GM19193 (cell line): ENCODE data around the gene POLR2E.

Experiments
- POLR2A ChIP-seq: IDR thresholded peaks from 4 replicates; pipeline ENCODE4 v1.6.1; 2011; ENCODE audit not compliant: insufficient read depth, insufficient read length; ENCODE audit errors: extremely low read depth

The POLR2E gene

DNA sequence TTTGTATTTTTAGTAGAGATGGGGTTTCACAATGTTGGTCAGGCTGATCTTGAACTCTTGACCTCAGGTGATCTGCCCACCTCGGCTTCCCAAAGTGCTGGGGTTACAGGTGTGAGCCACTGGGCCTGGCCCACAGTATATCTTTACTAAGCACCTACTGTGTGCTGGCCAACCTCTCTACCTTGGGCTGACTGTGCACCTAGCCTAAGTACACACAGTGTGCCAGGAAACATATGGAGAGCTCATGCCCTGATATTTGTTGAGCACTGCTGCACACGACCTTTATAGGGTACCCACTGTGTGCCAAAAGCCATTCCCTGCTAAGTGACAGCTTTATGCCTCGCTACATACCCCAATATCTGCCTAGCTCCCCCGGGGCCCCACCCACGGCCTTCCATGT, 34.5 kb downstream of the POLR2E start:
- no peak for TF ChIP-seq POLR2A

- no peak for TF ChIP-seq POLR2A
These were observed 37.1 kb downstream of the POLR2E start for GRCh38 chr19:1058112-1058511.

- TF ChIP-seq POLR2A: no peak
These were observed 37.9 kb downstream of the POLR2E start for GRCh38 chr19:1057176-1057855.

DNA sequence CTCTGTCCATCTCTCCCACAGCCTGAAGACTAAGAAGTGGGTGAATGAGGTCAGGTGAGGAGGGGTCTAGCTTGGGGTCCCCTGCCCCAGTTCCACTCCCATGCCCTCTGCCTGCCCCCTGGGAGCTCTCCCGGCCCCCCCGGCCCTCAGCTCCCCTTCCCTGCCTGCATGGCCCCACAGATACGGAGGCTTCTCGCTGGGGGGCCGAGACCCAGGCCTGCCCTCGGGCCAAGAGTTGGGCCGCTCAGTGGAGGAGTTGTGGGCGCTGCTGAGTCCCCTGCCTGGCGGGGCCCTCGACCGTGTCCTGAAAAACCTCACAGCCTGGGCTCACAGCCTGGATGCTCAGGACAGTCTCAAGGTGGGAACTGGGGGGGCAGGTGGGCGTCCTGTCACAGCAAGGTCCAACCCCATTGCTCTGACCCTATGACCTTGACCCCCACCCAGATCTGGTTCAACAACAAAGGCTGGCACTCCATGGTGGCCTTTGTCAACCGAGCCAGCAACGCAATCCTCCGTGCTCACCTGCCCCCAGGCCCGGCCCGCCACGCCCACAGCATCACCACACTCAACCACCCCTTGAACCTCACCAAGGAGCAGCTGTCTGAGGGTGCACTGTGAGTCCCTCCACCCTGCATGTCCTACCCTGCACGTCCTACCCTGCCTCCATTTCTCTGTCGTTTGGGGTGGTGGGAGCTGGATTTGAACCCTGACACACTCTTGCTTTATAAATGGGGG, 39.1 kb downstream of the POLR2E start:
- no peak for TF ChIP-seq POLR2A

DNA sequence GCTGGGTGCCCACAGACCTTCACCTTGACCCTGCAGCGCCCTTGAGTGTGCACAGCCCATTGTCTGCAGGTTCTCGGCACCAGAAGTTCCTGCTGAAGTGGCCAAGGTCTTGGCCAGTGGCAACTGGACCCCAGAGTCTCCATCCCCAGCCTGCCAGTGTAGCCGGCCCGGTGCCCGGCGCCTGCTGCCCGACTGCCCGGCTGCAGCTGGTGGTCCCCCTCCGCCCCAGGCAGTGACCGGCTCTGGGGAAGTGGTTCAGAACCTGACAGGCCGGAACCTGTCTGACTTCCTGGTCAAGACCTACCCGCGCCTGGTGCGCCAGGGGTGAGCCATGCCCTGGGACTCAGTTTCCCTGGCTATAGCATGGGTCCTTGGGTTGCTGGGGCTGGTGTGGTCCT, 40.1 kb downstream of the POLR2E start:
- TF ChIP-seq POLR2A: no peak

GRCh38 chr19:1054102-1055027, 40.8 kb downstream of the POLR2E start:
- no peak for TF ChIP-seq POLR2A

GRCh38 chr19:1053176-1054101, 41.7 kb downstream of the POLR2E start:
- no peak for TF ChIP-seq POLR2A

DNA sequence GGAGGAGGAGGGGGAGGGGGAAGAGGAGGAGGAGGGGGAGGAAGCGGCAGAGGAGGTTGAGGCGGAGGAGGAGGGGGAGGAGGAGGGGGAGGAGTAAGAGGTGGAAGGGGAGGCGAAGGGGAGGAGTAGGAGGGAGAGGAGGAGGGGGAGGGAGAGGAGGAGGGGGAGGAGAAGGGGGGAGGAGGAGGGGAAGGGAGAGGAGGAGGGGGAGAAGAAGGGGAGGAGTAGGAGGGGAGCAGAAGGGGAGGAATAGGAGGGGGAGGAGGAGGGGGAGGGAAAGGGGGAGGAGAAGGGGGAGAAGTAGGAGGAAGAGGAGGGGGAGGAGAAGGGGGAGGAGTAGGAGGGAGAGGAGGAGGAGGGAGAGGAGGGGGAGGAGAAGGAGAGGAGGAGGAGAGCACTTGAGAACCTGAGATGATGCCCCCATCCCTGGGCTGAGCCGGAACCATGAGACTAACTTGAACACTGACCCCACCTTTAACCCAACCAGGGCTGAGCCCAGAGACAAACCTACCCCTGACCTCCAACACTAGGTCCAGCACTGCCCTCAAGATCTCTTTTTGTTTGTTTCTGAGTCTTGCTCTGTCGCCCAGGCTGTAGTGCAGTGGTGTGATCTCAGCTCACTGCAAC, 42.7 kb downstream of the POLR2E start:
- no peak for TF ChIP-seq POLR2A

DNA sequence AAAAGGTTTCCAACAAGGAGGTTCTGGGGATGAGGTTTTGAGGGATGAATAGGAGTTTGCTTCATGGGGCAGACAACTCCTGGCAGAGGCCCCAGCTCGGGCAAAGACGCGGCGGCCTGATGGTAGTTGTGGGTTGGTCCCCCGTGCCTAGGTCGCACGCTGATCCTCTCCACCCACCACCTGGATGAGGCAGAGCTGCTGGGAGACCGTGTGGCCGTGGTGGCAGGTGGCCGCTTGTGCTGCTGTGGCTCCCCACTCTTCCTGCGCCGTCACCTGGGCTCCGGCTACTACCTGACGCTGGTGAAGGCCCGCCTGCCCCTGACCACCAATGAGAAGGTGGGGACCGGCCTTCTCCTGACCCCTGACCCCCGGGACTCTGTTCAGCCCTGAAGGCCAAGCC, 43.4 kb downstream of the POLR2E start:
- TF ChIP-seq POLR2A: no peak

GRCh38 chr19:1050989-1051788, 44.0 kb downstream of the POLR2E start:
- TF ChIP-seq POLR2A: no peak

GRCh38 chr19:1049800-1050199, 45.4 kb downstream of the POLR2E start:
- TF ChIP-seq POLR2A: no peak

DNA sequence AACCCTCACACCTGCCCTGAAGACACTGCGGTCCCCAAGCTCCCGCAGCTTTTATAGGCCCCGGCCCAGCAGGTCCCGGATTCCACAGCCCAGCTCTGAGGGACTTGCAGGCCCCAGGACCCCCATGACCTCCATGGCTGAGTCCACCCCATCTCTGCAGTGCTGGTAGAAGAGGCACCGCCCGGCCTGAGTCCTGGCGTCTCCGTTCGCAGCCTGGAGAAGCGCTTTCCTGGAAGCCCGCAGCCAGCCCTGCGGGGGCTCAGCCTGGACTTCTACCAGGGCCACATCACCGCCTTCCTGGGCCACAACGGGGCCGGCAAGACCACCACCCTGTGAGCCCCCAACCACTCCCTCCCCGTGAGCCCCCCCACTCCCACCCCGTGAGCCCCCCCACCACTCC, 46.1 kb downstream of the POLR2E start:
- no peak for TF ChIP-seq POLR2A

GRCh38 chr19:1047696-1048147, 47.5 kb downstream of the POLR2E start:
- TF ChIP-seq POLR2A: no peak

- no peak for TF ChIP-seq POLR2A
These were observed 48.1 kb downstream of the POLR2E start for GRCh38 chr19:1046836-1047695.
